ENCODE results near the gene ABL2. TPM values are rescaled to one million over a fixed set of nuclear protein-coding genes. Genes with fewer than 3 reads are reported as not detected.

Gene ABL2
- total and polyA plus RNA-seq, 2 donors (not counting 3 experiments of a cell fraction or from before 2014, with no cell fraction given), result 41.8 to 158 TPM

GRCh38 chr1:179178950-179179349 lies 50.5 kb downstream of the ABL2 start:
- H3K27me3 ChIP-seq (ENCODE audit: control insufficient read depth in 2 of 2, insufficient read depth in 2 of 2, low read length in 2 of 2), result no peaks in the 10 kb centered on the region
- H3K4me1 ChIP-seq (ENCODE audit: control insufficient read depth, extremely low read depth, insufficient read depth, low read length), result peaks cover 8% of the 10 kb centered on the region
- no peak overlapping the region for H3K4me2 ChIP-seq (ENCODE audit: insufficient read depth, low read length)
- no peak overlapping the region for H3K27ac ChIP-seq (ENCODE audit: insufficient read depth, low read depth, low read length)
- H3K9me3 ChIP-seq (replicated peaks; ENCODE audit: control insufficient read depth, insufficient read depth, low read length), result no peaks in the 10 kb centered on the region
- ChIA-PET POLR2A (no interaction called here), CTCF (interaction anchor here (1.1 kb wide), 1 partner anchor 20 kb away, joined by 3 read pairs; no protein-coding TSS in a partner anchor)
- no peak overlapping the region for H3K4me3 ChIP-seq (replicated peaks in 1 of 3; ENCODE audit: insufficient read depth in 1 of 3, low read depth in 1 of 3, low read length in 3 of 3)
- no TSS peak for BruUV-seq (replicated peaks)
- H3K9me1 ChIP-seq (replicated peaks; ENCODE audit: control insufficient read depth, extremely low read depth, insufficient read depth, low read length), result no peaks in the 10 kb centered on the region
- intact Hi-C loops (cut with micrococcal nuclease) (no loop called here), dilution Hi-C loops (cut with MboI; ENCODE audit: extremely low pct_ligation_motif_present, low sequenced_read_pairs) (no loop called here)
- H3K36me3 ChIP-seq (ENCODE audit: control insufficient read depth in 2 of 2, extremely low read depth in 1 of 2, insufficient read depth in 2 of 2, low read length in 2 of 2), result no peaks in the 10 kb centered on the region
- FAIRE-seq (peak; percentile 71), DNase-seq (ENCODE audit: low read depth, low spot score) (peak; percentile 40)
- no peaks in the 10 kb centered on the region for H4K20me1 ChIP-seq (replicated peaks; ENCODE audit: control insufficient read depth, extremely low read depth, insufficient read depth, low read length)
- TF ChIP-seq POLR2AphosphoS5 (IDR thresholded peaks at IDR 0.05; ENCODE audit: insufficient read depth, low read depth, low read length) (no peak), EZH2 (IDR thresholded peaks at IDR 0.05; ENCODE audit: borderline replicate concordance, low read depth, low read length, severe bottlenecking) (no peak), POLR2A (IDR thresholded peaks at IDR 0.05; ENCODE audit: low read depth, low read length) (no peak), CTCF (IDR thresholded peaks at IDR 0.05; ENCODE audit: extremely low read depth in 1 of 2, insufficient read depth in 1 of 2, low read depth in 1 of 2, low read length in 2 of 2) (no peak), GATA2 (IDR thresholded peaks at IDR 0.05; ENCODE audit: insufficient read depth, insufficient read length, low read depth, low read length) (no peak), MYC (IDR thresholded peaks at IDR 0.05; ENCODE audit: low read depth, low read length) (no peak), FOS (IDR thresholded peaks at IDR 0.05; ENCODE audit: borderline replicate concordance, insufficient read depth, low read length) (peak; percentile 57), JUN (IDR thresholded peaks at IDR 0.05; ENCODE audit: borderline replicate concordance, insufficient read depth, insufficient read length, low read depth) (peak; percentile 55)
- TF ChIP-seq, protein P1, sequence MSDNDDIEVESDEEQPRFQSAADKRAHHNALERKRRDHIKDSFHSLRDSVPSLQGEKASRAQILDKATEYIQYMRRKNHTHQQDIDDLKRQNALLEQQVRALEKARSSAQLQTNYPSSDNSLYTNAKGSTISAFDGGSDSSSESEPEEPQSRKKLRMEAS (IDR thresholded peaks at IDR 0.05; ENCODE audit: insufficient read depth, insufficient read length), result no peak
- no peak overlapping the region for H2AFZ ChIP-seq (ENCODE audit: low read depth, low read length)
- H3K79me2 ChIP-seq (ENCODE audit: control insufficient read depth, insufficient read depth, low read length), result peaks cover 53% of the 10 kb centered on the region
- H3K9ac ChIP-seq (replicated peaks; ENCODE audit: extremely low read depth, insufficient read depth, low read length), result no peak overlapping the region

Measured in endothelial cell of umbilical vein (primary cell).